Ishikawa (cell line): ENCODE measurements around the gene FXYD3.

Source experiments
- CEBPB ChIP-seq: IDR thresholded peaks from 2 replicates; pipeline ENCODE4 v1.6.1; 2012
- CREB1 ChIP-seq: IDR thresholded peaks from 2 replicates; pipeline ENCODE4 v1.6.1; 2012; ENCODE audit warnings: low read depth
- EGR1 ChIP-seq: IDR thresholded peaks from 2 replicates; pipeline ENCODE4 v1.6.1; 2012
- EP300 ChIP-seq: IDR thresholded peaks from 2 replicates; pipeline ENCODE4 v1.6.1; 2012; ENCODE audit warnings: borderline replicate concordance
- MAX ChIP-seq: IDR thresholded peaks from 2 replicates; pipeline ENCODE4 v1.6.1; 2012
- NFIC ChIP-seq: IDR thresholded peaks from 2 replicates; pipeline ENCODE4 v1.6.1; 2012
- RAD21 ChIP-seq: IDR thresholded peaks from 2 replicates; pipeline ENCODE4 v1.6.1; 2012; ENCODE audit warnings: low read depth
- REST ChIP-seq: IDR thresholded peaks from 2 replicates; pipeline ENCODE4 v1.6.1; 2012; ENCODE audit warnings: low read depth, mild to moderate bottlenecking
- TAF1 ChIP-seq: IDR thresholded peaks from 2 replicates; pipeline ENCODE4 v1.6.1; 2012; ENCODE audit warnings: low read depth, mild to moderate bottlenecking
- TCF12 ChIP-seq: IDR thresholded peaks from 2 replicates; pipeline ENCODE4 v1.6.1; 2012; ENCODE audit warnings: low read depth
- USF1 ChIP-seq: IDR thresholded peaks from 2 replicates; pipeline ENCODE4 v1.6.1; 2012
- YY1 ChIP-seq: IDR thresholded peaks from 2 replicates; pipeline ENCODE4 v1.6.1; 2012; ENCODE audit warnings: low read depth
- ZBTB7A ChIP-seq: IDR thresholded peaks from 2 replicates; pipeline ENCODE4 v1.6.1; 2012; ENCODE audit warnings: low read depth

- no peak for TF ChIP-seq TAF1
- TF ChIP-seq EP300 = no peak
- TF ChIP-seq CEBPB = no peak
- no peak for TF ChIP-seq NFIC
- no peak for TF ChIP-seq YY1
- TF ChIP-seq CREB1 = no peak
- no peak for TF ChIP-seq MAX
- TF ChIP-seq TCF12 = no peak
- TF ChIP-seq RAD21 = no peak
- no peak for TF ChIP-seq REST
- no peak for TF ChIP-seq ZBTB7A
- 0 out of 2 replicates have a peak, but pooled peaks have one; percentile 21 for TF ChIP-seq USF1
- no peak for TF ChIP-seq EGR1
Observed at GRCh38 chr19:35146746-35147459, 31.3 kb downstream of the FXYD3 start.
